HAP-1 (cell line): Measurements from ENCODE around the gene FBXO31.

Experiments
- DNase-seq, 2 experiments: peaks; one replicate each; pipeline ENCODE4 v3.0.0-alpha.2; 2016 to 2020; ENCODE audit warnings: low spot score in 2 of 2
- H3K27me3 ChIP-seq: fragments of 250-450 bp; sonication (Bioruptor Pico); 2 replicates; pipeline ENCODE4 v1.5.1; 2020; ENCODE audit warnings: low read depth, mild to moderate bottlenecking, moderate library complexity
- H3K36me3 ChIP-seq: fragments of 250-450 bp; sonication (Bioruptor Pico); replicated peaks from 2 replicates; pipeline ENCODE4 v1.5.1; 2020; ENCODE audit warnings: mild to moderate bottlenecking
- H3K4me1 ChIP-seq: fragments of 250-450 bp; sonication (Bioruptor Pico); 2 replicates; pipeline ENCODE4 v1.5.1; 2020; ENCODE audit warnings: mild to moderate bottlenecking
- H3K4me3 ChIP-seq: fragments of 250-450 bp; sonication (Bioruptor Pico); 2 replicates; pipeline ENCODE4 v1.5.1; 2020; ENCODE audit warnings: mild to moderate bottlenecking, moderate library complexity
- H3K9me3 ChIP-seq: fragments of 250-450 bp; sonication (Bioruptor Pico); 2 replicates; pipeline ENCODE4 v1.5.1; 2020; ENCODE audit warnings: mild to moderate bottlenecking, moderate library complexity
- in situ Hi-C: fragments of 300-500 bp; cut with MboI; formaldehyde crosslinking; loops from 3 replicates; pipeline ENCODE4 v1.14.3; 2020; ENCODE audit warnings: low sequenced_read_pairs, inconsistent platforms, mixed read lengths

Gene FBXO31

GRCh38 chr16:87333101-87333500 lies 50.5 kb downstream of the FBXO31 start:
- in situ Hi-C loops, result no loop called here
- Histone ChIP-seq H3K9me3 (no peaks in the 10 kb centered on the region), H3K4me3 (no peak overlapping the region), H3K36me3 (peaks cover 29% of the 10 kb centered on the region), H3K4me1 (no peaks in the 10 kb centered on the region), H3K27me3 (no peaks in the 10 kb centered on the region)
- no peak for DNase-seq

GRCh38 chr16:87332150-87332549 lies 51.4 kb downstream of the FBXO31 start:
- in situ Hi-C loops, result no loop called here
- H3K27me3 ChIP-seq, result no peaks in the 10 kb centered on the region
- H3K36me3 ChIP-seq, result peaks cover 29% of the 10 kb centered on the region
- no peak overlapping the region for H3K4me3 ChIP-seq
- no peak for DNase-seq
- H3K9me3 ChIP-seq, result no peaks in the 10 kb centered on the region
- H3K4me1 ChIP-seq, result no peaks in the 10 kb centered on the region

GRCh38 chr16:87331241-87331801 lies 52.3 kb downstream of the FBXO31 start:
- Histone ChIP-seq H3K9me3 (no peaks in the 10 kb centered on the region), H3K4me1 (no peaks in the 10 kb centered on the region), H3K36me3 (peaks cover 29% of the 10 kb centered on the region), H3K4me3 (no peak overlapping the region), H3K27me3 (no peaks in the 10 kb centered on the region)
- in situ Hi-C loops, result no loop called here
- no peak for DNase-seq

- no peaks in the 10 kb centered on the region for H3K27me3 ChIP-seq
- DNase-seq, result no peak
- H3K36me3 ChIP-seq, result peaks cover 29% of the 10 kb centered on the region
- H3K4me1 ChIP-seq, result no peaks in the 10 kb centered on the region
- no peaks in the 10 kb centered on the region for H3K9me3 ChIP-seq
- H3K4me3 ChIP-seq, result no peak overlapping the region
- in situ Hi-C loops, result no loop called here
Observed at GRCh38 chr16:87330646-87331045, 52.9 kb downstream of the FBXO31 start.

- in situ Hi-C loops, result no loop called here
- no peak for DNase-seq
- H3K36me3 ChIP-seq, result peaks cover 29% of the 10 kb centered on the region
- H3K4me3 ChIP-seq, result no peak overlapping the region
- no peaks in the 10 kb centered on the region for H3K4me1 ChIP-seq
- H3K27me3 ChIP-seq, result no peaks in the 10 kb centered on the region
- no peaks in the 10 kb centered on the region for H3K9me3 ChIP-seq
Observed at GRCh38 chr16:87330257-87330624, 53.3 kb downstream of the FBXO31 start.

GRCh38 chr16:87329436-87330256 lies 53.9 kb downstream of the FBXO31 start:
- no peaks in the 10 kb centered on the region for H3K27me3 ChIP-seq
- no peaks in the 10 kb centered on the region for H3K9me3 ChIP-seq
- H3K36me3 ChIP-seq, result peaks cover 28% of the 10 kb centered on the region
- no peak for DNase-seq
- no peak overlapping the region for H3K4me3 ChIP-seq
- no peaks in the 10 kb centered on the region for H3K4me1 ChIP-seq
- in situ Hi-C loops, result no loop called here

- DNase-seq, result no peak
- peaks cover 22% of the 10 kb centered on the region for H3K36me3 ChIP-seq
- in situ Hi-C loops, result no loop called here
Observed at GRCh38 chr16:87328846-87329245, 54.7 kb downstream of the FBXO31 start.

GRCh38 chr16:87327798-87328495 lies 55.6 kb downstream of the FBXO31 start:
- in situ Hi-C loops, result no loop called here
- Histone ChIP-seq H3K36me3 (peaks cover 17% of the 10 kb centered on the region), H3K9me3 (no peaks in the 10 kb centered on the region), H3K4me3 (no peak overlapping the region), H3K27me3 (no peaks in the 10 kb centered on the region), H3K4me1 (no peaks in the 10 kb centered on the region)
- no peak for DNase-seq

More at GRCh38 chr16:87328846-87329245, 54.7 kb downstream of the FBXO31 start:
- no peaks in the 10 kb centered on the region for H3K27me3 ChIP-seq
- H3K4me1 ChIP-seq, result no peaks in the 10 kb centered on the region
- no peak overlapping the region for H3K4me3 ChIP-seq
- H3K9me3 ChIP-seq, result no peaks in the 10 kb centered on the region

GRCh38 chr16:87326151-87326571 lies 57.4 kb downstream of the FBXO31 start:
- Histone ChIP-seq H3K9me3 (no peaks in the 10 kb centered on the region), H3K27me3 (no peaks in the 10 kb centered on the region), H3K36me3 (peaks cover 15% of the 10 kb centered on the region), H3K4me3 (no peak overlapping the region), H3K4me1 (no peaks in the 10 kb centered on the region)
- in situ Hi-C loops, result no loop called here
- DNase-seq, result no peak

- peaks cover 8% of the 10 kb centered on the region for H3K36me3 ChIP-seq
- H3K9me3 ChIP-seq, result no peaks in the 10 kb centered on the region
- H3K27me3 ChIP-seq, result no peaks in the 10 kb centered on the region
- H3K4me1 ChIP-seq, result no peaks in the 10 kb centered on the region
- no peak overlapping the region for H3K4me3 ChIP-seq
- in situ Hi-C loops, result no loop called here
- DNase-seq, result no peak
Observed at GRCh38 chr16:87325423-87325858, 58.1 kb downstream of the FBXO31 start.

- in situ Hi-C loops, result no loop called here
- no peak overlapping the region for H3K4me3 ChIP-seq
- peaks cover 3% of the 10 kb centered on the region for H3K36me3 ChIP-seq
- DNase-seq, result peak in 1 of 2 experiments; percentile 64
- no peaks in the 10 kb centered on the region for H3K27me3 ChIP-seq
- H3K4me1 ChIP-seq, result no peaks in the 10 kb centered on the region
- no peaks in the 10 kb centered on the region for H3K9me3 ChIP-seq
Observed at GRCh38 chr16:87324411-87325275, 58.9 kb downstream of the FBXO31 start.

- no peak for DNase-seq
- no peaks in the 10 kb centered on the region for H3K27me3 ChIP-seq
- no peak overlapping the region for H3K4me3 ChIP-seq
- no peaks in the 10 kb centered on the region for H3K36me3 ChIP-seq
- in situ Hi-C loops, result no loop called here
- no peaks in the 10 kb centered on the region for H3K4me1 ChIP-seq
- H3K9me3 ChIP-seq, result no peaks in the 10 kb centered on the region
Observed at GRCh38 chr16:87323727-87324410, 59.7 kb downstream of the FBXO31 start.
